Keratinocyte (primary cell): Measurements from ENCODE around the gene ZSWIM6. TPM values are rescaled to one million over a fixed set of nuclear protein-coding genes. Genes with fewer than 3 reads are reported as not detected.

ENCODE experiments used
- DNase-seq: peaks from one replicate; pipeline ENCODE4 v3.0.0-alpha.2; 2011; ENCODE audit warnings: low read depth, missing footprints, low spot score
- FAIRE-seq: peaks from 2 replicates; lab custom pipeline; 2011; peaks lifted over from hg19 to GRCh38; lab: Jason Lieb, UNC
- H2AFZ ChIP-seq: 2 replicates; pipeline ENCODE4 v1.6.0; 2012; ENCODE audit warnings: low read length, control low read depth, inconsistent platforms; ENCODE audit not compliant: control insufficient read depth
- H3K27ac ChIP-seq: 2 replicates; pipeline ENCODE4 v1.5.1; 2011; ENCODE audit warnings: low read length; ENCODE audit not compliant: control insufficient read depth, insufficient read depth
- H3K27me3 ChIP-seq: 3 replicates; pipeline ENCODE4 v1.6.0; 2011; ENCODE audit warnings: low read length; ENCODE audit not compliant: control insufficient read depth, insufficient read depth; ENCODE audit errors: extremely low read depth
- H3K36me3 ChIP-seq, 2 experiments: 2 replicates in 1 of 2; 3 replicates in 1 of 2; pipeline ENCODE4 v1.5.1; 2011; ENCODE audit warnings: low read length in 2 of 2, mild to moderate bottlenecking in 1 of 2; ENCODE audit not compliant: control insufficient read depth in 2 of 2, insufficient read depth in 2 of 2; ENCODE audit errors: extremely low read depth in 1 of 2
- H3K4me1 ChIP-seq: 3 replicates; pipeline ENCODE4 v1.5.1; 2011; ENCODE audit warnings: low read length; ENCODE audit not compliant: control insufficient read depth, insufficient read depth; ENCODE audit errors: extremely low read depth
- H3K4me2 ChIP-seq: 3 replicates; pipeline ENCODE4 v1.6.0; 2011; ENCODE audit warnings: low read depth, low read length; ENCODE audit not compliant: control insufficient read depth, insufficient read depth; ENCODE audit errors: extremely low read depth
- H3K4me3 ChIP-seq, 3 experiments: fragments of 200-600 bp in 1 of 3; sonication (generic) in 1 of 3; 2 replicates in 2 of 3; 3 replicates in 1 of 3; pipeline ENCODE4 v1.5.1; 2011 to 2016; ENCODE audit warnings: low read length in 3 of 3, mild to moderate bottlenecking in 3 of 3, control low read depth in 2 of 3, inconsistent platforms in 1 of 3, low read depth in 1 of 3, mixed read lengths in 1 of 3, mixed run types in 1 of 3, moderate library complexity in 1 of 3; ENCODE audit not compliant: control insufficient read depth in 2 of 3, insufficient read depth in 2 of 3; ENCODE audit errors: extremely low read depth in 1 of 3
- H3K79me2 ChIP-seq: 2 replicates; pipeline ENCODE4 v1.6.0; 2012; ENCODE audit warnings: low read length; ENCODE audit not compliant: control insufficient read depth, insufficient read depth
- H3K9ac ChIP-seq: 3 replicates; pipeline ENCODE4 v1.6.0; 2011; ENCODE audit warnings: low read length; ENCODE audit not compliant: control insufficient read depth, insufficient read depth; ENCODE audit errors: extremely low read depth
- H3K9me1 ChIP-seq: 3 replicates; pipeline ENCODE4 v1.6.0; 2011; ENCODE audit warnings: low read length; ENCODE audit not compliant: control insufficient read depth, insufficient read depth; ENCODE audit errors: extremely low read depth
- H3K9me3 ChIP-seq: 2 replicates; pipeline ENCODE4 v1.5.1; 2012; ENCODE audit warnings: low read depth, low read length; ENCODE audit not compliant: control insufficient read depth
- H4K20me1 ChIP-seq: 3 replicates; pipeline ENCODE4 v1.6.0; 2011; ENCODE audit warnings: low read length; ENCODE audit not compliant: control insufficient read depth, insufficient read depth; ENCODE audit errors: extremely low read depth
- EZH2 ChIP-seq: IDR thresholded peaks from one replicate; pipeline ENCODE4 v1.6.1; 2012; ENCODE audit warnings: inconsistent platforms, mild to moderate bottlenecking, low read length, moderate library complexity
- dilution Hi-C: fragments of 300-500 bp; cut with MboI; formaldehyde crosslinking; loops from one replicate; pipeline ENCODE4 v1.7.0; 2020; ENCODE audit warnings: low sequenced_read_pairs; ENCODE audit not compliant: extremely low pct_ligation_motif_present
- polyA plus RNA-seq, 5 experiments: library from polyadenylated mRNA; depleted of rRNA in 3 of 5; stranded (reverse) in 3 of 5; stranded (forward) in 1 of 5; unstranded in 1 of 5; fragments of >200 nt; gene quantifications; 1 replicate in 1 of 5; 2 replicates in 3 of 5; 3 replicates in 1 of 5; pipeline versions ENCODE4 v1.2.1 to v1.2.3, GENCODE V29; 2011 to 2012; ENCODE audit warnings: missing spikeins in 2 of 5, low read depth in 1 of 5, low replicate concordance in 1 of 5
- TF ChIP-seq, protein P1 (sequence below), 3 experiments: IDR thresholded peaks in 1 of 3; conservative IDR thresholded peaks in 1 of 3; optimal IDR thresholded peaks in 1 of 3; 2 replicates in 2 of 3; 3 replicates in 1 of 3; pipeline versions ENCODE3 to v1.5.1; 2011; ENCODE audit warnings: low read length in 3 of 3, mild to moderate bottlenecking in 3 of 3, moderate library complexity in 2 of 3, control low read depth in 1 of 3, inconsistent platforms in 1 of 3; ENCODE audit not compliant: insufficient read depth in 2 of 3; ENCODE audit errors: extremely low read depth in 1 of 3

The ZSWIM6 gene
- polyA plus RNA-seq, 1 donor (not counting 4 experiments of a cell fraction or from before 2014, with no cell fraction given), result 9.9 TPM

GRCh38 chr5:61575103-61575502, 243.0 kb downstream of the ZSWIM6 start:
- no peak overlapping the region for H3K4me3 ChIP-seq
- H3K79me2 ChIP-seq, result no peaks in the 10 kb centered on the region
- H2AFZ ChIP-seq, result peak overlapping the region; percentile 86
- H3K4me2 ChIP-seq, result peak overlapping the region; percentile 29
- H3K9me1 ChIP-seq, result no peaks in the 10 kb centered on the region
- H3K27me3 ChIP-seq, result no peaks in the 10 kb centered on the region
- no peaks in the 10 kb centered on the region for H4K20me1 ChIP-seq
- peaks cover 7% of the 10 kb centered on the region for H3K4me1 ChIP-seq
- peak; percentile 13 for DNase-seq
- H3K36me3 ChIP-seq, result no peaks in the 10 kb centered on the region
- H3K9me3 ChIP-seq, result no peaks in the 10 kb centered on the region
- dilution Hi-C loops, result no loop called here
- TF ChIP-seq, protein P1, sequence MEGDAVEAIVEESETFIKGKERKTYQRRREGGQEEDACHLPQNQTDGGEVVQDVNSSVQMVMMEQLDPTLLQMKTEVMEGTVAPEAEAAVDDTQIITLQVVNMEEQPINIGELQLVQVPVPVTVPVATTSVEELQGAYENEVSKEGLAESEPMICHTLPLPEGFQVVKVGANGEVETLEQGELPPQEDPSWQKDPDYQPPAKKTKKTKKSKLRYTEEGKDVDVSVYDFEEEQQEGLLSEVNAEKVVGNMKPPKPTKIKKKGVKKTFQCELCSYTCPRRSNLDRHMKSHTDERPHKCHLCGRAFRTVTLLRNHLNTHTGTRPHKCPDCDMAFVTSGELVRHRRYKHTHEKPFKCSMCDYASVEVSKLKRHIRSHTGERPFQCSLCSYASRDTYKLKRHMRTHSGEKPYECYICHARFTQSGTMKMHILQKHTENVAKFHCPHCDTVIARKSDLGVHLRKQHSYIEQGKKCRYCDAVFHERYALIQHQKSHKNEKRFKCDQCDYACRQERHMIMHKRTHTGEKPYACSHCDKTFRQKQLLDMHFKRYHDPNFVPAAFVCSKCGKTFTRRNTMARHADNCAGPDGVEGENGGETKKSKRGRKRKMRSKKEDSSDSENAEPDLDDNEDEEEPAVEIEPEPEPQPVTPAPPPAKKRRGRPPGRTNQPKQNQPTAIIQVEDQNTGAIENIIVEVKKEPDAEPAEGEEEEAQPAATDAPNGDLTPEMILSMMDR (optimal IDR thresholded peaks at IDR 0.05 in 1 of 3, IDR thresholded peaks at IDR 0.05 in 1 of 3, conservative IDR thresholded peaks at IDR 0.05 in 1 of 3; ENCODE audit: extremely low read depth in 1 of 3, insufficient read depth in 2 of 3, low read length in 3 of 3), result no peak
- H3K27ac ChIP-seq, result no peak overlapping the region
- peak; percentile 90 for FAIRE-seq
- H3K9ac ChIP-seq, result no peak overlapping the region

- H3K27ac ChIP-seq, result no peak overlapping the region
- FAIRE-seq (no peak), DNase-seq (no peak)
- H2AFZ ChIP-seq, result no peak overlapping the region
- H3K4me2 ChIP-seq, result no peak overlapping the region
- TF ChIP-seq, protein P1 (optimal IDR thresholded peaks at IDR 0.05 in 1 of 3, IDR thresholded peaks at IDR 0.05 in 1 of 3, conservative IDR thresholded peaks at IDR 0.05 in 1 of 3; ENCODE audit: extremely low read depth in 1 of 3, insufficient read depth in 2 of 3, low read length in 3 of 3), result no peak
- TF ChIP-seq EZH2, result no peak
- H3K36me3 ChIP-seq, result no peaks in the 10 kb centered on the region
- H4K20me1 ChIP-seq, result no peaks in the 10 kb centered on the region
- no peaks in the 10 kb centered on the region for H3K27me3 ChIP-seq
- dilution Hi-C loops, result no loop called here
- peaks cover 7% of the 10 kb centered on the region for H3K4me1 ChIP-seq
- no peaks in the 10 kb centered on the region for H3K9me1 ChIP-seq
- H3K9me3 ChIP-seq, result no peaks in the 10 kb centered on the region
- H3K4me3 ChIP-seq, result no peak overlapping the region
- no peak overlapping the region for H3K9ac ChIP-seq
- no peaks in the 10 kb centered on the region for H3K79me2 ChIP-seq
These were observed 243.5 kb downstream of the ZSWIM6 start for GRCh38 chr5:61575581-61575980.
